ENCODE measurements around the gene RAB5B.
"Not testable (repeated sequence)": the region's sequence is repeated elsewhere in the genome, so short reads cannot be mapped to it uniquely, and the experiment has no call there.

The RAB5B gene

DNA sequence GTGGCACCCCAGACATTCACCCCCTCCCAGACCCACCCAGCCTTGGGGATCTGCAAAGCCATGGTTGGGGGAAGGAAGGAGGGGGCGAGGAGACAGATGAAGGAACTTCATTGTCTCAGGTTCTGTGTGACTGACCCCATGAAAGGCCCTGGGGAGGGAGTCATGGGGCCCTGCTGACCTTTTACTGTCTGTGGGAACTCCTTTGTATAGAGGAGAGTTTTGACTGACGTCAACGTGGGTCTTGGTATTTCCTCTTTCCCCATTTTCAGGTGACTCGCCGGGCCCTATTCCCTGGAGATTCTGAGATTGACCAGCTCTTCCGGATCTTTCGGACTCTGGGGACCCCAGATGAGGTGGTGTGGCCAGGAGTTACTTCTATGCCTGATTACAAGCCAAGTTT, 3.1 kb upstream of the RAB5B start:
- WGBS, 2 experiments (ENCODE audit: insufficient coverage in 2 of 2), result 83 to 96% methylated on average over 3 to 5 of the region's 7 CpGs
- H3K36me3 ChIP-seq (ENCODE audit: control insufficient read depth, insufficient read depth, low read length), result peaks cover 53% of the 10 kb centered on the region
- no peaks in the 10 kb centered on the region for H3K9me3 ChIP-seq (ENCODE audit: control insufficient read depth, low read length)
- no peak overlapping the region for H3K27ac ChIP-seq (ENCODE audit: low read depth, low read length, severe bottlenecking)
- peaks cover 32% of the 10 kb centered on the region for H3K4me1 ChIP-seq (ENCODE audit: control insufficient read depth, insufficient read depth, low read length, poor library complexity, severe bottlenecking)
- H3K4me3 ChIP-seq (ENCODE audit: extremely low read depth, insufficient read depth, low read length, poor library complexity, severe bottlenecking), result no peak overlapping the region

DNA sequence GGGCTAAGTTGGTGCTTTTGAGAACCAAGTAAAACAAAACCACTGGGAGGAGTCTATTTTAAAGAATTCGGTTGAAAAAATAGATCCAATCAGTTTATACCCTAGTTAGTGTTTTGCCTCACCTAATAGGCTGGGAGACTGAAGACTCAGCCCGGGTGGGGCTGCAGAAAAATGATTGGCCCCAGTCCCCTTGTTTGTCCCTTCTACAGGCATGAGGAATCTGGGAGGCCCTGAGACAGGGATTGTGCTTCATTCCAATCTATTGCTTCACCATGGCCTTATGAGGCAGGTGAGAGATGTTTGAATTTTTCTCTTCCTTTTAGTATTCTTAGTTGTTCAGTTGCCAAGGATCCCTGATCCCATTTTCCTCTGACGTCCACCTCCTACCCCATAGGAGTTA, 1.8 kb upstream of the RAB5B start:
- Histone ChIP-seq H3K36me3 (ENCODE audit: control insufficient read depth, insufficient read depth, low read length) (peaks cover 66% of the 10 kb centered on the region), H3K27ac (ENCODE audit: low read depth, low read length, severe bottlenecking) (peak overlapping the region; percentile 89), H3K4me3 (ENCODE audit: extremely low read depth, insufficient read depth, low read length, poor library complexity, severe bottlenecking) (peak overlapping the region; percentile 49), H3K9me3 (ENCODE audit: control insufficient read depth, low read length) (no peaks in the 10 kb centered on the region), H3K4me1 (ENCODE audit: control insufficient read depth, insufficient read depth, low read length, poor library complexity, severe bottlenecking) (peaks cover 25% of the 10 kb centered on the region)
- 43 to 85% methylated on average over 1 of the region's 3 CpGs for WGBS, 2 experiments (ENCODE audit: insufficient coverage in 2 of 2)

DNA sequence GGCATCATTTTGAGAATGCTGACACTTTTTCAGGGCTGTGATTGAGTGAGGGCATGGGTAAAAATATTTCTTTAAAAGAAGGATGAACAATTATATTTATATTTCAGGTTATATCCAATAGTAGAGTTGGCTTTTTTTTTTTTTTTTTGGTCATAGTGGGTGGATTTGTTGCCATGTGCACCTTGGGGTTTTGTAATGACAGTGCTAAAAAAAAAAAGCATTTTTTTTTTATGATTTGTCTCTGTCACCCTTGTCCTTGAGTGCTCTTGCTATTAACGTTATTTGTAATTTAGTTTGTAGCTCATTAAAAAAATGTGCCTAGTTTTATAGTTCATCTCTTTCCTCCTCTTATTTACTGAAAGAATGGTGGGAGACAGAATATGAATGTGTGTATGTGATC, 1.4 kb upstream of the RAB5B start:
- H3K4me1 ChIP-seq (ENCODE audit: control insufficient read depth, insufficient read depth, low read length, poor library complexity, severe bottlenecking), result peaks cover 24% of the 10 kb centered on the region
- WGBS, 2 experiments (ENCODE audit: insufficient coverage in 2 of 2), result no CpG with 5 or more reads among the region's 1 CpG
- H3K36me3 ChIP-seq (ENCODE audit: control insufficient read depth, insufficient read depth, low read length), result peaks cover 70% of the 10 kb centered on the region
- peak overlapping the region; percentile 49 for H3K4me3 ChIP-seq (ENCODE audit: extremely low read depth, insufficient read depth, low read length, poor library complexity, severe bottlenecking)
- no peaks in the 10 kb centered on the region for H3K9me3 ChIP-seq (ENCODE audit: control insufficient read depth, low read length)
- H3K27ac ChIP-seq (ENCODE audit: low read depth, low read length, severe bottlenecking), result peak overlapping the region; percentile 89

DNA sequence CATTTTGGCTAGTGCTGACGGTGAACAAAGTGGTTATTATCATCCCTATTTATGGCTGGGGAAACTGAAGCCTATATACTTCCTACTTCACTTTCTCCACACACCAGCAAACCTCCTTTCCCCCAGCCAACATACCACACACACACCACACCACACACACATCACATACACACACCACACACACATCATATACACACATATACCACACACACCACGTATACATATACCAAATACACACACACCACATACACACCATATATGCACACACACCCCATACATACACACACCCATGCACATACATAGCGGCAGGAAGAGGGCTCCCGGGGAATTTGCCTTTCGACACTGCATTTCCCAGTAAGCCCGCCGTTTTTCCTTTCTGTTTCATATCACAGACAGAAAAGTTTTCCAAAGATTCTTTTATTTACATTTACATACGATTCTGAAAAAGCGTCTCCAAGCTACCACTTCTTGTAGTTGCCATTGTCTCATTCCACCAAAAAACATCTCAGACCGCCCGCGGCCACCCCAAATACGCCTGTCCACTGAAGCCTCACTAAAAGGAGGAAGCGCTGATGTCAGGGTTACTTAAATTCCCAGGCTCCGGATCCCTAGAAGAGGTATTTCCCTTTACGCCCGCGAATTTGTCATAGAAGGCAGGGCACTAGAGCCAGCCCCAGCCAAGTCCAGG, 823 bp upstream of the RAB5B start:
- H3K4me1 ChIP-seq (ENCODE audit: control insufficient read depth, insufficient read depth, low read length, poor library complexity, severe bottlenecking), result peaks cover 18% of the 10 kb centered on the region
- peak overlapping the region; percentile 49 for H3K4me3 ChIP-seq (ENCODE audit: extremely low read depth, insufficient read depth, low read length, poor library complexity, severe bottlenecking)
- no peaks in the 10 kb centered on the region for H3K9me3 ChIP-seq (ENCODE audit: control insufficient read depth, low read length)
- H3K27ac ChIP-seq (ENCODE audit: low read depth, low read length, severe bottlenecking), result peak overlapping the region; percentile 89
- 21 to 24% methylated on average over 15 to 17 of the region's 18 CpGs for WGBS, 2 experiments (ENCODE audit: insufficient coverage in 2 of 2)
- peaks cover 72% of the 10 kb centered on the region for H3K36me3 ChIP-seq (ENCODE audit: control insufficient read depth, insufficient read depth, low read length)

DNA sequence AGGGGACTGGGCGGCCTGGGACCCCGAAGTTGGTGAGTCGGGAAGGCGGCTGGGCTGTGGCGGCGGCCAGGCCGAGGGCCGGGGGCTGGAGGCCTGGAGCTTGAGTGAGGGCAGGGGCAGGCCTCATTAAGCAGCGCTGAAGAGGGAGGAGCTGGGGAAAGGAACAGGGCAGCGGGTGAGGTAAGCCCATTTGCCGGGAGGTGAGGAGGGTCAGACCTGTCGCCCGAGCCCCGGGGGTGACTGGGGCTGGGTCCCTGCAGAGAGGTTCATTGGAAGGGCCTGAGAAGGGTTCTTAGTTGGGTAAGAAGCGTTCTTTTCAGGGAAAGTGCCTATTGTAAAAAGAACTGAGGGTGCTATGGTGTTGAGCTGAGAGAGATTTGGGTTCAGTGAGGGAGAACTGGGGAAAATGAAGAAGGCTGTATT, 441 bp downstream of the RAB5B start:
- peaks cover 73% of the 10 kb centered on the region for H3K36me3 ChIP-seq (ENCODE audit: control insufficient read depth, insufficient read depth, low read length)
- WGBS, 2 experiments (ENCODE audit: insufficient coverage in 2 of 2), result 0% methylated on average over 11 to 15 of the region's 15 CpGs
- H3K4me1 ChIP-seq (ENCODE audit: control insufficient read depth, insufficient read depth, low read length, poor library complexity, severe bottlenecking), result peaks cover 18% of the 10 kb centered on the region
- no peaks in the 10 kb centered on the region for H3K9me3 ChIP-seq (ENCODE audit: control insufficient read depth, low read length)
- H3K27ac ChIP-seq (ENCODE audit: low read depth, low read length, severe bottlenecking), result peak overlapping the region; percentile 88
- peak overlapping the region; percentile 100 for H3K4me3 ChIP-seq (ENCODE audit: extremely low read depth, insufficient read depth, low read length, poor library complexity, severe bottlenecking)

DNA sequence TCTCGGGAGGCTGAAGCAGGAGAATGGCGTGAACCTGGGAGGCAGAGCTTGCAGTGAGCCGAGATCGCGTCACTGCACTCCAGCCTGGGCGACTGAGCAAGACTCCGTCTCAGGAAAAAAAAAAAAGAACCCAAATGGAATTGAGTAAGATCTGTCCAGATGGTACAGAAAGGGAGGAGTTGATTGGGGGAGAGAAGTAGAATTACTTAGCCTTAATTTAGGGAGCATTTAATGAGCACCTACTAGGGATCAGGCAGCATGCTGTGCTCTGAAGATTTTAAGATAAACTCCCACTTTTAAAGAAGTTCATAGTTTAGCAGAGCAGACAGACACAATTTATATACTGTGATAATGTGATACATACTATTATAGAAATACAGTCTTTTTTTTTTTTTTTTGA, 4.5 kb downstream of the RAB5B start:
- H3K36me3 ChIP-seq (ENCODE audit: control insufficient read depth, insufficient read depth, low read length), result peaks cover 80% of the 10 kb centered on the region
- H3K4me3 ChIP-seq (ENCODE audit: extremely low read depth, insufficient read depth, low read length, poor library complexity, severe bottlenecking), result no peak overlapping the region
- H3K27ac ChIP-seq (ENCODE audit: low read depth, low read length, severe bottlenecking), result no peak overlapping the region
- H3K9me3 ChIP-seq (ENCODE audit: control insufficient read depth, low read length), result no peaks in the 10 kb centered on the region
- WGBS, 2 experiments (ENCODE audit: insufficient coverage in 2 of 2), result 94 to 100% methylated on average over 7 of the region's 7 CpGs
- H3K4me1 ChIP-seq (ENCODE audit: control insufficient read depth, insufficient read depth, low read length, poor library complexity, severe bottlenecking), result peaks cover 4% of the 10 kb centered on the region

DNA sequence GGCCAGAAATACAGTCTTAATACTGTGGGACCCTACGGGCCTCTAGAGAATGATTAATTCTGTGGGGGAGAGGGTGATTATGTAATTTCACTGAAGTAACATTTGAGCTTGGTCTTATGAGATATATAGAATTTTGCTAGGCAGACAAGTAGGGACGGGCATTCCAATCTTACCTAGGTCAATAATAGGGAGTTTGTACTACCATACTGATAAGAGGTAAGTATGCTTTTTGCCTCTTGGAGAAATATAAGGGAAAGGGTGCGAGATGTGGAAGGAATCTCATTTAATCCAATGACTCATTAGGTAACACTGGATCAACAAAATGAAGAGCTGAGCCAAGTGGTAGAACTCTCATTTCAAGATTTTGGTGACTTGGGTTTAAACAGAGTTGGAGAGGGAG, 5.2 kb downstream of the RAB5B start:
- WGBS, 2 experiments (ENCODE audit: insufficient coverage in 2 of 2), result 92 to 100% methylated on average over 2 to 3 of the region's 3 CpGs
- Histone ChIP-seq H3K36me3 (ENCODE audit: control insufficient read depth, insufficient read depth, low read length) (peaks cover 87% of the 10 kb centered on the region), H3K4me1 (ENCODE audit: control insufficient read depth, insufficient read depth, low read length, poor library complexity, severe bottlenecking) (peaks cover 4% of the 10 kb centered on the region), H3K4me3 (ENCODE audit: extremely low read depth, insufficient read depth, low read length, poor library complexity, severe bottlenecking) (no peak overlapping the region), H3K27ac (ENCODE audit: low read depth, low read length, severe bottlenecking) (no peak overlapping the region), H3K9me3 (ENCODE audit: control insufficient read depth, low read length) (no peaks in the 10 kb centered on the region)

DNA sequence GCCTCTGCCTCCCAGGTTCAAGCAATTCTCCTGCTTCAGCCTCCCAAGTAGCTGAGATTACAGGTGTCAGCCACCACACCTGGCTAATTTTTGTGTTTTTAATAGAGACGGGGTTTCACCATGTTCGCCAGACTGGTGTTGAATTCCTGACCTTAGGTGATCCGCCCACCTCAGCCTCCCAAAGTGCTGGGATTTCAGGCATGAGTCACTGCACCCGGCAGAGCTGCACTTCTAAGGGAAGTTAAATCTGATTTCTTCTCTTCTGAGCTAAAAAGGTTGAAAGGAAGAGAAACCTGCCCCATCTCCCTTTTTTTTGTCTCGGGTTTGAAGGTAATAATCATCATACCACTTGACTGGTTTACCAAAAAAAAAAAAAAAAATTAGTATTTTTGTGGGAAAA, 8.0 kb downstream of the RAB5B start:
- H3K4me3 ChIP-seq (ENCODE audit: extremely low read depth, insufficient read depth, low read length, poor library complexity, severe bottlenecking); H3K27ac ChIP-seq (ENCODE audit: low read depth, low read length, severe bottlenecking); H3K4me1 ChIP-seq (ENCODE audit: control insufficient read depth, insufficient read depth, low read length, poor library complexity, severe bottlenecking); H3K9me3 ChIP-seq (ENCODE audit: control insufficient read depth, low read length): not testable (repeated sequence)
- peaks cover 95% of the 10 kb centered on the region for H3K36me3 ChIP-seq (ENCODE audit: control insufficient read depth, insufficient read depth, low read length)
- 69 to 71% methylated on average over 4 of the region's 5 CpGs for WGBS, 2 experiments (ENCODE audit: insufficient coverage in 2 of 2)

DNA sequence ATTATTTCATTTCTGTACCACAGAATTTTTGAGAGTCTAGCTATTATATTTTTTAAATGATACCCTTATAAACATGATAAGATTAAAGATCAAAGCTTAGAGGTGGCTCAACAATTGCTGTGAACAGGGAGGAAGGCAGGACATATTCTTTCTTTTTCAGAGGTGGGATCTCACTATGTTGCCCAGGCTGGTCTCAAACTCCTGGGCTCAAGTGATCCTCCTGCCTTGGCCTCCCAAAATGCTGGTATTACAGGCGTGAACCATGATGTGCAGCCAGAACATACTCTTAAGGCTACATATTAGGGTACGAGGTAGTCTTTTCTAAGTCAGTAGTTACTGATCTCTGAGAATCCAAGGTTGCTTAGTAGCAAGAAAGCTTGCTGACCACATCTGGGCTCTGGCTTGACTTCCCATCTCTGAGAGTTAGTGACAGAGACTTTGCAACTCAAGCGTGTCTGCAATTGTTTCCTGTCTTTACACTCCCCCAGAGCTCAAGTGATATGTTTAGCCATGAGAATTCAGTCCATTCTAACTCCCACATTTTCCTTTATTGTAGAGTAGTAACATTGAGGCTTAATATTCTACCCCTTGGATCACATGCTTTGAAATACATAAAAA, 8.6 kb downstream of the RAB5B start:
- Histone ChIP-seq H3K27ac (ENCODE audit: low read depth, low read length, severe bottlenecking) (no peak overlapping the region), H3K9me3 (ENCODE audit: control insufficient read depth, low read length) (no peaks in the 10 kb centered on the region), H3K4me3 (ENCODE audit: extremely low read depth, insufficient read depth, low read length, poor library complexity, severe bottlenecking) (no peak overlapping the region), H3K36me3 (ENCODE audit: control insufficient read depth, insufficient read depth, low read length) (peaks cover 95% of the 10 kb centered on the region), H3K4me1 (ENCODE audit: control insufficient read depth, insufficient read depth, low read length, poor library complexity, severe bottlenecking) (no peaks in the 10 kb centered on the region)
- WGBS, 2 experiments (ENCODE audit: insufficient coverage in 2 of 2), result 95 to 100% methylated on average over 2 of the region's 3 CpGs

DNA sequence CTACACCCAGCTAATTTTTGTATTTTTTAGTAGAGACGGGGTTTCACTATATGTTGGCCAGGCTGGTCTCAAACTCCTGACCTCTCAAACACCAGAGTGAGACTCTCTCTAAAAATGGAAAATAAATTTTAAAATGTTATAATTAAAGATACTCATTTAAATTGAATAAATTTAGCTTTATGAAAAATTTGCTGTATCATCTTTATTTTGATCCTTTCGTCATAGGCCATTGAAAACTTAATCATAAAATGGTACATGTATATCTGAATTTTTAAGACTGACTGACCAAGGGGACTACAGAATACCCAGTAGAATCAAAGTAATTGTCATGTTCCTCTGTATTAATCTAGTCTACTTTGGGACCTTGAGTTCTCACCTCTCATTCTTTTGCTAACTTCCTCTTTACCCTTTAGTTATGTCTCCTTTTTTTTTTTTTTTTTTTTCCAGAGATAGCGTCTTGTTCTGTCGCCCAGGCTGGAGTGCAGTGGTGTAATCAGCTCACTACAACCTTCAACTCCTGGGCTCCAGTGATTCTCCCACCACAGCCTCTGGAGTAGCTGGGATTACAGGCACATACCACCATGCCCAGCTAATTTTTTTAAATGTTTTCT, 9.5 kb downstream of the RAB5B start:
- H3K4me3 ChIP-seq (ENCODE audit: extremely low read depth, insufficient read depth, low read length, poor library complexity, severe bottlenecking), result no peak overlapping the region
- no peaks in the 10 kb centered on the region for H3K9me3 ChIP-seq (ENCODE audit: control insufficient read depth, low read length)
- peaks cover 95% of the 10 kb centered on the region for H3K36me3 ChIP-seq (ENCODE audit: control insufficient read depth, insufficient read depth, low read length)
- H3K4me1 ChIP-seq (ENCODE audit: control insufficient read depth, insufficient read depth, low read length, poor library complexity, severe bottlenecking), result no peaks in the 10 kb centered on the region
- no peak overlapping the region for H3K27ac ChIP-seq (ENCODE audit: low read depth, low read length, severe bottlenecking)
- 100% methylated on average over 2 of the region's 4 CpGs; no CpG with 5 or more reads in 1 of the 2 experiments for WGBS, 2 experiments (ENCODE audit: insufficient coverage in 2 of 2)

DNA sequence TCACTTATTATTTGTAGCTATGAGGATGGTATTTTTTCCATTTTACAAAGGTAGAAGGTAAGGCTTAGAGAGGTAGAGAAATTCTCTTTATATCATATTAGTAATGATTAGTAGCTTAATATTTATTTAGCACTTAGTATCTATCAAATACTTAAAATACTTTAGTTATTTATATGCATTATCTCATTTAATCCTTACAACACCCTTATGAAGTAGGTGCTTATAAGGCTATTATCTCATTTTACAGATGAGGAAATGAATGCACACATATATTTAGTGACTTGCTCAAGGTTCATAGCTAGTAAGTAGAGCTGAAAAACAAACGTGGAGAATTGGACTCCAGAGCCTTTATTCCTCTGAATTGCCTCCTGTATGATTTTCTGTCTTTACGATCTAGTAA, 11.0 kb downstream of the RAB5B start:
- no peak overlapping the region for H3K4me3 ChIP-seq (ENCODE audit: extremely low read depth, insufficient read depth, low read length, poor library complexity, severe bottlenecking)
- 80 to 84% methylated on average over 1 to 2 of the region's 2 CpGs for WGBS, 2 experiments (ENCODE audit: insufficient coverage in 2 of 2)
- H3K4me1 ChIP-seq (ENCODE audit: control insufficient read depth, insufficient read depth, low read length, poor library complexity, severe bottlenecking), result no peaks in the 10 kb centered on the region
- H3K36me3 ChIP-seq (ENCODE audit: control insufficient read depth, insufficient read depth, low read length), result peaks cover 96% of the 10 kb centered on the region
- no peaks in the 10 kb centered on the region for H3K9me3 ChIP-seq (ENCODE audit: control insufficient read depth, low read length)
- no peak overlapping the region for H3K27ac ChIP-seq (ENCODE audit: low read depth, low read length, severe bottlenecking)

Data from mesodermal cell (in vitro differentiated cells).